Stimulated activated CD8-positive, alpha-beta memory T cell treated with anti-CD3 and anti-CD28 coated beads, Interleukin-12 subunit alpha, Interleukin-12 subunit beta, amount 100 ng/mL, for 24 hours (primary cell): ENCODE results near the gene MT1X.
A peak's percentile ranks its signal among the peaks of the same experiment; 100 is the strongest.

Source experiments
- DNase-seq: peaks from one replicate; pipeline ENCODE4 v3.0.0-alpha.2; 2020; ENCODE audit errors: extremely low read depth

The MT1X gene

DNA sequence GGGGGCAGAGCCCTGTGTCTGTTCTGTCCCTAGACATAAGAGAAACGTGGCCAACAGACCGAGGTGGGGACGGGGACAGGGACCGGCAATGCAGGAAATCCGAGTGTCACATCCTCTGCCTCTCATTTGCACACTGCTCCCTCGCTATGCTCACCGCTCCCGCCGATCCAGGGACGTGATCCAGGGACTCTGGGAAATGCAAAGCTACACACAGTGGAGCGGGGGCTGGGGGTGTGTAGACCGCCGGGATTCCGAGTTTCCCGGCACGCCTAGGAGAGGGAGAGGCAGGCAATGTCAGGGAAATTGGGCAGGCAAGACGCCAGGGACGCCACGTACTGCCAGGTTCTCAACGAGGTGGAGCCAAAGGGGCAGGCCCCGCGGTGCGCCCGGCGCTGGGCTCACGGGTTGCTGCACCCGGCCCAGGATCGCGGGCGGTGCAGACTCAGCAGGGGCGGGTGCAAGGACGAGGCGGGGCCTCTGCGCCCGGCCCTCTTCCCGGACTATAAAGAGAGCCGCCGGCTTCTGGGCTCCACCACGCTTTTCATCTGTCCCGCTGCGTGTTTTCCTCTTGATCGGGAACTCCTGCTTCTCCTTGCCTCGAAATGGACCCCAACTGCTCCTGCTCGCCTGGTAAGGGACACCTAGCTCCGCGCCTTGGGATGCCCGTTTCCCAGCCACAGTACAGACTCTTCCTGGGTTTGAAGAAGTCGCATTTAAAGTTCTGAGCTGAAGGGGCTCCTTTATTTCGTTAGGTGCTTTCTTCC, at the start of gene MT1X:
Gene MT1X, plus strand, starts transcription at position 532 of the 764 bp plus-strand sequence. Its CDS starts 71 bp downstream, at position 603.
- peak; percentile 79 for DNase-seq

GRCh38 chr16:56632848-56633365, 49.4 kb upstream of the MT1X start:
- no peak for DNase-seq

- no peak for DNase-seq
These were observed 48.7 kb upstream of the MT1X start for GRCh38 chr16:56633535-56633934.

DNA sequence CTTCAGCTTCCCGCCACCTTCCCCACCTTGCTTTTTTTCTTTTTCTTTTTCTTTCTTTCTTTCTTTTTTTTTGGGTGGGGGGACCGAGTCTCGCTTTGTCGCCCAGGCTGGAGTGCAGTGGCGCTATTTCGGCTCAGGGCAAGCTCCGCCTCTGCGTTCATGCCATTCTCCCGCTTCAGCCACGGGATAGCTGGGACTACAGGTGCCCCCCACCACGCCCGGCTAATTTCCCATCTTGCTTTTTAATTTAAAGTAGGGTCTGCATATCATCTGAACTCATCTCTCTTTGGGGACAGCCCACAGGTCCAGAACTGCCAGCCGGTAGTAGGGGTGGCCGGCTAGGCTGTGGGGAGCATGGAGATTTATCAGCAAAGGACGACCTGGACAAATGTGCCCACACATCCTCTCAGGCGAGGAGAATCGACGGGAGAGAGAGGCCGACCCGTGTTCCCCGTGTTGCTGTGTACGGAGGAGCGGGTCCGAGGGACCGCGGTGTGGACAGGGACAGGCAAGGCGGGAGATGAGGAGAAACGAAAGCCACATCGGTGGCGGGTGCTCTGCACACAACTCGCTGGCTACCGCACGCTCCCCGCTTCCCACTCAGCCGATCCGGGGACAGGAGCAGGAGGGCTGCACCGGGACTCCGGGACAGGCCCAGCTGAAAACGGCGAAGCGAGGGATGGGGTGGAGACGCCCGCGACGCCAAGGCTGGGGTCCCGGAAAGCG, 47.4 kb upstream of the MT1X start:
- no peak for DNase-seq

GRCh38 chr16:56635441-56635967, 46.8 kb upstream of the MT1X start:
- DNase-seq, result no peak

- DNase-seq, result no peak
These were observed 45.5 kb upstream of the MT1X start for GRCh38 chr16:56636616-56637413.

GRCh38 chr16:56637814-56638750, 44.2 kb upstream of the MT1X start, which contains the start of gene MT1A:
MT1A (plus strand) TSS chr16:56638666; CDS start chr16:56638739, 73 bp downstream.
- no peak for DNase-seq

DNA sequence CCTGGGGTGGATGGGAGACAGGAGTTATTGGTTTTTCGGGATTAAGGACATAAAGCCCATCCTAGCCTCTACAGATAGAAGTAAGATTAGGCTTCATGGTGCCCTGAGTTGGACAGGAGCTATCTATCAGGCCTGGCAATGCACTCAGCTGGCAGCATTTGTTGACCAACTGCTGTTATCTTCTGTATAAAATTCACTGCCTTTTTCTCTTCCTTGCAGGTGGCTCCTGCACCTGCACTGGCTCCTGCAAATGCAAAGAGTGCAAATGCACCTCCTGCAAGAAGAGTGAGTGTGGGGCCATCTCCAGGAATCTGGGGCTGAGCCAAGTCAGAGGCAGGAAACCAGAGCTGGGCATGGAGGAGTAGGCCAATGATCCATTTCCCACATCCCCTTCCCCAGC, 43.2 kb upstream of the MT1X start:
- no peak for DNase-seq

- DNase-seq, result no peak
These were observed 42.2 kb upstream of the MT1X start for GRCh38 chr16:56640076-56640475.

DNA sequence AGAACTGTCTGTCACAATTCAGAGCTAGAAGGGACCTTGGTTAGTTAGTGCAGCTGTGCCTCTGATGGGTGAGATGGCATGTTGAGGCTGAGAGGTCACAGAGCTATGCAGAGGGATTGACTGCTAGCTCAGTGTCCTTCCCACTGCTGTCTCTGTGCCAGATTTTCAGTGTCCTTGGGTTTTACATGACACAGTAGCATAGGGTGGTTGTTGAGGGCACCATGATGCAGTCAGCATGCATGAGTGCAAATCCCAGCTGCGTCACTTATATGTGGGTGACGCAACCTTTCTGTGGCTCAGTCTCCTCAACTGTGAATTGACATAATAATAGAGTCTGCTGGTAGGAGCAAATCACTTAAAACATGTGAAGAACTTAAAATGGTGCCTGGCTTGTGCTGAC, 41.1 kb upstream of the MT1X start:
- no peak for DNase-seq

- peak; percentile 44 for DNase-seq
These were observed 39.0 kb upstream of the MT1X start for GRCh38 chr16:56643080-56643778.

GRCh38 chr16:56643833-56644232, 38.4 kb upstream of the MT1X start:
- no peak for DNase-seq

GRCh38 chr16:56645311-56645710, 37.0 kb upstream of the MT1X start:
- no peak for DNase-seq

GRCh38 chr16:56645838-56646237, 36.4 kb upstream of the MT1X start:
- DNase-seq, result no peak

DNA sequence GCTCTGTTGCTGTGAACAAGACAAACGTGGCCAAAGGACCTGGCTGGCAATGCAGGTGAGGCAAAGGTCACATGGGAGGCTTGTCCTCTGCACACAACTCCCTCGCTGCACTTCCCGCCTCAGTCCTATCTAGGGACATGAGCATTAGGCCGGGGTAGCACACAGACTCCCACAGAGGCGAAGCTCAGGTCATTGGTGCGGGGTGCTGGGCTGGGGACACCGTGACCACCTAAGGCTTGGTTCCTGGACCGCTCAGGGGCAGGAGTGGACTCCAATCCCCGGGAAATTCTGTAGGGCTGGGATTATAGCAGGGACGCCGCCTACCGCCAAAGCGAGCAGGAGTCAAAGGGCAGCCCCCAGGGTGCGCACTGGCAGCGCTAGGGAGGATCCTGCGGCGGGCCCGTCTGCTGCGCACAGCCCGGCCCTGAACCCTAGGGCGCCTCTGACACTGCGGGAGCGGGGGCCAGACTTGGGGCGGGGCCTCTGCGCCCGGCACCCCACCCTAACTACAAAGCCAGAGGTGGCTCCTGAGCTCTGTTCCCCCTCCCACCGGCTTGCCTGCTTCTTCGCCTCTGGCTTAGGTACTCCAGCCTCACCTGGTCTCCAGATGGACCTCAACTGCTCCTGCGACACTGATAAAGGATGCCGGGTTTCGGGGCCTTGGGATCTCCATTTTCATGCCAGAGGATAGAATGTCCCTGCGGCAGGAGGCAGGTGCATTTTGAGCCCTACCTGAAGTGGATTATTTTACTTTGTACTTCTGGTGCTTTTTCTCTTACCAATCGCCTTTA, 34.4 kb upstream of the MT1X start:
- DNase-seq, result no peak

DNA sequence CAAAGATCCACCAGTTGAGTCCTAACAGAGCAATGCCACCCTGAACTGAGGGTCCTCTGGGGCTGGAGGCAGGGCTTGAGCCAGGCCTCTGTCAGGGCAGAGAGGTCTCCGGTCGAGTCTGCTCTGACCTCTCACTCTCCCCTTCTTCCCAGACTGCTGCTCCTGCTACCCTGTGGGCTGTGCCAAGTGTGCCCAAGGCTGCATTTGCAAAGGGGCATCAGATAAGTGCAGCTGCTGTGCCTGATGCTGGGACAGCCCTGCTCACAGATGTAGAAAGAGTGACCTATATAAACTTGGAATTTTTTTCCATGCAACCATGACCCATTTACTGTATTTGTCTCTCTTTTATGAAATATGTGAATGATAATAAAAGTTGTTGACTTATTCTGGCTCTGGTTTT, 33.0 kb upstream of the MT1X start:
- DNase-seq, result no peak

DNA sequence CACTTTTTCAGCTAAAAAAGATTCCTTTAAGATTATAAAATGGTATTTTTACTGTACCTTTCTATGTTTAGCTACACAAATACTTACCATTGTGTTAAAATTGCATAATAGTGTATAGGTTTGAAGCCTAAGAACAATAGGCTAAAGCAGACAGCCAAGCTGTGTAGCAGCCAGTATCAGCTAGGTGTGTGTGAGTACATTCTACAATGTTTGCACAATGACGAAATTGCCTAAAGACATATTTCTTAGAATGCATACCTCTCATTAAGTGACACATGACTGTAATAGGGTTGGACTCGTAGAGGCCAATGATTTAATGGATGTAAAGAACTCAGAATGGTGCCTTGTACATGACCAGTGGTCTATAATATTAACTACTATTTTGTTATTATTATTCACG, 32.5 kb upstream of the MT1X start:
- no peak for DNase-seq

- no peak for DNase-seq
These were observed 30.7 kb upstream of the MT1X start, which contains the start of gene MT1B for GRCh38 chr16:56651586-56651985. MT1B (plus strand) TSS chr16:56651886; CDS start chr16:56651954, 68 bp downstream.

GRCh38 chr16:56652600-56652999, 29.7 kb upstream of the MT1X start:
- no peak for DNase-seq
